H1 (cell line): ENCODE results near the gene CYP1A2. TPM values are rescaled to one million over a fixed set of nuclear protein-coding genes. Genes with fewer than 3 reads are reported as not detected.
A peak's percentile ranks its signal among the peaks of the same experiment; 100 is the strongest.

ENCODE experiments used
- CTCF ChIA-PET: fragments of 300-600 bp; sonication (Branson Sonifier 250); formaldehyde crosslinking; loops from one replicate; lab custom pipeline; 2021; ENCODE audit not compliant: partially characterized antibody; lab: Charles Lee
- POLR2A ChIA-PET: fragments of 300-600 bp; sonication (Branson Sonifier 250); formaldehyde crosslinking; loops from one replicate; lab custom pipeline; 2021; ENCODE audit warnings: inconsistent platforms; ENCODE audit not compliant: partially characterized antibody; lab: Charles Lee
- DNase-seq, 2 experiments: peaks; one replicate each; pipeline versions ENCODE4 v3.0.0 to v3.0.0-alpha.2; 2010 to 2022; ENCODE audit warnings: low spot score in 2 of 2, low read depth in 1 of 2, mixed read lengths in 1 of 2
- FAIRE-seq: peaks from 2 replicates; lab custom pipeline; 2011; peaks lifted over from hg19 to GRCh38; lab: Jason Lieb, UNC
- H2AFZ ChIP-seq: 2 replicates; pipeline ENCODE4 v1.8.1; 2012; ENCODE audit warnings: low read length, inconsistent platforms
- H2AK5ac ChIP-seq: 2 replicates; pipeline ENCODE4 v1.6.1; 2013; ENCODE audit warnings: low read depth, low read length
- H2BK120ac ChIP-seq: replicated peaks from 2 replicates; pipeline ENCODE3; 2013; ENCODE audit warnings: low read depth, low read length, inconsistent platforms
- H2BK12ac ChIP-seq: 2 replicates; pipeline ENCODE4 v1.6.1; 2013; ENCODE audit warnings: low read depth, low read length
- H2BK15ac ChIP-seq: 2 replicates; pipeline ENCODE4 v1.6.1; 2013; ENCODE audit warnings: low read length
- H2BK20ac ChIP-seq: 2 replicates; pipeline ENCODE4 v1.6.1; 2013; ENCODE audit warnings: low read length
- H2BK5ac ChIP-seq: 2 replicates; pipeline ENCODE4 v1.6.1; 2013; ENCODE audit warnings: low read depth, low read length
- H3K14ac ChIP-seq: 2 replicates; pipeline ENCODE4 v1.6.1; 2013; ENCODE audit warnings: inconsistent platforms; ENCODE audit not compliant: insufficient read length
- H3K18ac ChIP-seq: 2 replicates; pipeline ENCODE4 v1.6.1; 2013; ENCODE audit warnings: low read length; ENCODE audit errors: extremely low read depth
- H3K23ac ChIP-seq: 2 replicates; pipeline ENCODE4 v1.6.1; 2013; ENCODE audit warnings: inconsistent platforms; ENCODE audit not compliant: insufficient read length
- H3K23me2 ChIP-seq: 2 replicates; pipeline ENCODE4 v1.6.1; 2013; ENCODE audit warnings: low read depth, low read length
- H3K27ac ChIP-seq: 2 replicates; pipeline ENCODE4 v1.6.1; 2011; ENCODE audit warnings: low read depth, low read length, inconsistent platforms
- H3K27me3 ChIP-seq, 4 experiments: replicated peaks in 1 of 4; 1 replicate in 1 of 4; 2 replicates in 3 of 4; pipeline versions ENCODE4 v1.6.1 to v1.8.1; 2011 to 2013; ENCODE audit warnings: low read length in 3 of 4, mild to moderate bottlenecking in 3 of 4, inconsistent platforms in 2 of 4, mixed read lengths in 2 of 4, moderate library complexity in 1 of 4; ENCODE audit not compliant: control insufficient read depth in 3 of 4, insufficient read depth in 3 of 4; ENCODE audit errors: extremely low read depth in 1 of 4
- H3K36me3 ChIP-seq, 4 experiments: 2 replicates each; pipeline versions ENCODE4 v1.6.1 to v1.8.1; 2011 to 2013; ENCODE audit warnings: mild to moderate bottlenecking in 4 of 4, low read length in 3 of 4, moderate library complexity in 2 of 4, control low read depth in 1 of 4, inconsistent platforms in 1 of 4; ENCODE audit not compliant: insufficient read depth in 4 of 4, control insufficient read depth in 2 of 4
- H3K4ac ChIP-seq: replicated peaks from 2 replicates; pipeline ENCODE3; 2013; ENCODE audit warnings: low read length, low read depth, mixed read lengths, inconsistent platforms; ENCODE audit not compliant: insufficient read length
- H3K4me1 ChIP-seq, 4 experiments: replicated peaks in 1 of 4; 1 replicate in 1 of 4; 2 replicates in 3 of 4; pipeline versions ENCODE4 v1.6.1 to v1.8.1; 2011 to 2013; ENCODE audit warnings: low read length in 3 of 4, inconsistent platforms in 2 of 4, mixed read lengths in 1 of 4; ENCODE audit not compliant: insufficient read depth in 4 of 4, control insufficient read depth in 3 of 4
- H3K4me2 ChIP-seq, 2 experiments: 2 replicates each; pipeline versions ENCODE4 v1.6.1 to v1.8.1; 2011 to 2013; ENCODE audit warnings: low read depth in 2 of 2, low read length in 2 of 2, control low read depth in 1 of 2, inconsistent platforms in 1 of 2, mild to moderate bottlenecking in 1 of 2; ENCODE audit not compliant: insufficient read depth in 1 of 2
- H3K4me3 ChIP-seq, 4 experiments: fragments of 200-600, 300-600 bp in 1 of 4; sonication (generic), shearing (Covaris generic), sonication (Bioruptor Twin) in 1 of 4; 2 replicates each; pipeline versions ENCODE4 v1.5.1 to v1.8.1; 2011 to 2016; ENCODE audit warnings: low read length in 4 of 4, low read depth in 3 of 4, control low read depth in 2 of 4, inconsistent platforms in 2 of 4, mild to moderate bottlenecking in 2 of 4, mixed read lengths in 1 of 4, moderate library complexity in 1 of 4; ENCODE audit not compliant: insufficient read depth in 2 of 4; ENCODE audit errors: extremely low read depth in 1 of 4
- H3K56ac ChIP-seq: replicated peaks from 2 replicates; pipeline ENCODE3; 2013; ENCODE audit warnings: low read depth, mild to moderate bottlenecking, mixed read lengths, low read length, inconsistent platforms; ENCODE audit not compliant: insufficient read length
- H3K79me1 ChIP-seq: 2 replicates; pipeline ENCODE4 v1.6.1; 2013; ENCODE audit warnings: low read depth, low read length, control low read depth
- H3K79me2 ChIP-seq, 2 experiments: 2 replicates each; pipeline versions ENCODE4 v1.6.1 to v1.8.1; 2012 to 2013; ENCODE audit warnings: low read length in 2 of 2, mild to moderate bottlenecking in 2 of 2, inconsistent platforms in 1 of 2; ENCODE audit not compliant: insufficient read depth in 2 of 2, control insufficient read depth in 1 of 2
- H3K9ac ChIP-seq, 4 experiments: replicated peaks in 1 of 4; 1 replicate in 1 of 4; 2 replicates in 3 of 4; pipeline versions ENCODE4 v1.6.1 to v1.8.1; 2011 to 2013; ENCODE audit warnings: low read depth in 3 of 4, low read length in 3 of 4, control low read depth in 2 of 4, mild to moderate bottlenecking in 2 of 4, moderate library complexity in 2 of 4, inconsistent platforms in 1 of 4; ENCODE audit errors: extremely low read depth in 1 of 4
- H3K9me3 ChIP-seq, 2 experiments: 2 replicates each; pipeline versions ENCODE4 v1.6.1 to v1.8.1; 2012 to 2013; ENCODE audit warnings: mild to moderate bottlenecking in 2 of 2, moderate library complexity in 2 of 2, control low read depth in 1 of 2, inconsistent platforms in 1 of 2, low read depth in 1 of 2, low read length in 1 of 2, mixed read lengths in 1 of 2; ENCODE audit not compliant: insufficient read depth in 2 of 2
- H4K20me1 ChIP-seq, 2 experiments: replicated peaks in 1 of 2; 2 replicates each; pipeline versions ENCODE3 to v1.8.1; 2011 to 2013; ENCODE audit warnings: inconsistent platforms in 2 of 2, low read length in 2 of 2, mild to moderate bottlenecking in 1 of 2; ENCODE audit not compliant: insufficient read depth in 2 of 2, control insufficient read depth in 1 of 2
- H4K5ac ChIP-seq: 2 replicates; pipeline ENCODE4 v1.6.1; 2013; ENCODE audit warnings: low read length, low read depth, mixed read lengths, inconsistent platforms; ENCODE audit not compliant: insufficient read length
- H4K8ac ChIP-seq: 2 replicates; pipeline ENCODE4 v1.8.0; 2013; ENCODE audit warnings: mild to moderate bottlenecking, moderate library complexity, low read length, inconsistent platforms; ENCODE audit not compliant: insufficient read depth; ENCODE audit errors: extremely low read depth
- H4K91ac ChIP-seq: replicated peaks from 2 replicates; pipeline ENCODE3; 2013; ENCODE audit warnings: low read length, mixed read lengths, inconsistent platforms; ENCODE audit not compliant: insufficient read length
- CHD2 ChIP-seq: IDR thresholded peaks from 2 replicates; pipeline ENCODE4 v1.6.1; 2012; ENCODE audit warnings: low read length, improper control_type of control experiment
- YY1 ChIP-seq: IDR thresholded peaks from 2 replicates; pipeline ENCODE4 v1.6.1; 2011; ENCODE audit warnings: low read depth, mild to moderate bottlenecking, low read length
- WGBS, 2 experiments: shearing (Covaris generic) in 1 of 2; methylation state at CpG; one replicate each; pipeline versions ENCODE4 v1.1.6 to v1.1.7; 2013 to 2015; ENCODE audit warnings: low lambda C conversion rate in 2 of 2, mixed read lengths in 2 of 2, inconsistent platforms in 1 of 2, low coverage in 1 of 2, missing lambda C conversion rate in 1 of 2; ENCODE audit not compliant: insufficient replicate concordance in 2 of 2, insufficient coverage in 1 of 2, insufficient read length in 1 of 2; ENCODE audit errors: extremely low coverage in 1 of 2, missing lambda C conversion rate in 1 of 2; 5-methylcytosine and 5-hydroxymethylcytosine counted together
- polyA plus RNA-seq, 7 experiments: library from polyadenylated mRNA; depleted of rRNA in 3 of 7; stranded (reverse) in 5 of 7; unstranded in 2 of 7; fragments of >200 nt in 5 of 7; fragments of 200-250 nt in 2 of 7; gene quantifications; 1 replicate in 5 of 7; 2 replicates in 1 of 7; 4 replicates in 1 of 7; pipeline versions ENCODE4 v1.2.1 to v1.2.3, GENCODE V29; 2011 to 2013; ENCODE audit warnings: missing spikeins in 2 of 7, mixed read lengths in 2 of 7
- total RNA-seq: library from RNA; stranded (reverse); fragmentation: NEBNext Ultra II Directional; extraction: Animal tissue kit (Norgen Biotek cat#: 25700); gene quantifications from 2 replicates; pipeline ENCODE4 v1.2.1, GENCODE V29; 2021

The CYP1A2 gene
- total and polyA plus RNA-seq, 2 of the 8 experiments (the other 6 are each of a cell fraction or from before 2014, with no cell fraction given), result not detected

- H4K20me1 ChIP-seq, result peaks cover 8 to 29% of the 10 kb centered on the region in 2 experiments
- ChIA-PET POLR2A (interaction anchor here (0.6 to 5.6 kb wide), 12 partner anchors 10 to 212 kb away, joined by 3 to 26 read pairs (median 4); partner anchors contain the start of gene CLK3), CTCF (interaction anchor here (0.6 to 53.7 kb wide), 16 partner anchors 9 to 167 kb away, joined by 3 to 1439 read pairs (median 8); partner anchors contain the start of genes CLK3, CPLX3 and LMAN1L)
- H2BK12ac ChIP-seq, result no peak overlapping the region
- H3K27ac ChIP-seq, result no peak overlapping the region
- H3K23me2 ChIP-seq, result peaks cover 9% of the 10 kb centered on the region
- no peak overlapping the region for H3K23ac ChIP-seq
- WGBS, 2 experiments, result 96% methylated on average over 3 of the region's 3 CpGs; no CpG with 5 or more reads in 1 of the 2 experiments
- H3K4me1 ChIP-seq, result peaks cover 4 to 29% (median 23%) of the 10 kb centered on the region in 4 experiments
- no peak overlapping the region for H4K8ac ChIP-seq
- H4K5ac ChIP-seq, result no peak overlapping the region
- H2BK20ac ChIP-seq, result no peak overlapping the region
- peaks cover 0 to 6% of the 10 kb centered on the region in 2 experiments; a peak in 1 of 4 replicates for H3K79me2 ChIP-seq
- no peak overlapping the region for H2BK120ac ChIP-seq
- H2AK5ac ChIP-seq, result no peak overlapping the region
- no peak overlapping the region for H2AFZ ChIP-seq
- no peak overlapping the region for H2BK15ac ChIP-seq
- H3K9me3 ChIP-seq, result no peaks in the 10 kb centered on the region
- no peaks in the 10 kb centered on the region for H3K36me3 ChIP-seq
- H3K14ac ChIP-seq, result no peak overlapping the region
- DNase-seq (no peak), FAIRE-seq (no peak)
- H3K4me3 ChIP-seq, result no peak overlapping the region; a peak in 1 of 8 replicates
- H3K4ac ChIP-seq, result no peak overlapping the region
- no peak overlapping the region for H3K9ac ChIP-seq
- H3K56ac ChIP-seq, result no peak overlapping the region
- no peak overlapping the region for H2BK5ac ChIP-seq
- H3K27me3 ChIP-seq, result peaks cover 0 to 15% (median 11%) of the 10 kb centered on the region in 4 experiments; a peak in 6 of 7 replicates
- no peak overlapping the region for H4K91ac ChIP-seq
- H3K18ac ChIP-seq, result no peak overlapping the region
- peak overlapping the region; percentile 86 to 91; a peak in 3 of 4 replicates for H3K4me2 ChIP-seq
- H3K79me1 ChIP-seq, result peaks cover 18% of the 10 kb centered on the region
- TF ChIP-seq CHD2 (no peak), YY1 (no peak)
Measured at GRCh38 chr15:74783808-74784175, 35.1 kb downstream of the CYP1A2 start.
